K562 (cell line): ENCODE measurements around the gene JPT1. TPM values are rescaled to one million over a fixed set of nuclear protein-coding genes. Genes with fewer than 3 reads are reported as not detected.
A peak's percentile ranks its signal among the peaks of the same experiment; 100 is the strongest.

ENCODE experiments used
- BRCA1 ChIP-seq, 2 experiments: fragments of 450-650 bp in 1 of 2; sonication (generic) in 1 of 2; formaldehyde crosslinking in 1 of 2; IDR thresholded peaks; 2 replicates each; pipeline versions ENCODE4 v1.5.0 to v1.6.1; 2017 to 2020; ENCODE audit warnings: mild to moderate bottlenecking in 1 of 2, missing genetic modification reagents in 1 of 2
- CREB1 ChIP-seq, 2 experiments: sonication (generic) in 1 of 2; formaldehyde crosslinking in 1 of 2; IDR thresholded peaks; 2 replicates each; pipeline versions ENCODE4 v1.6.1 to v1.8.0; 2012 to 2022; ENCODE audit warnings: inconsistent platforms in 1 of 2, mild to moderate bottlenecking in 1 of 2, missing genetic modification reagents in 1 of 2, moderate library complexity in 1 of 2
- CREBBP ChIP-seq: IDR thresholded peaks from one replicate; pipeline ENCODE4 v1.6.1; 2012; ENCODE audit warnings: low read depth, mild to moderate bottlenecking, control low read depth, inconsistent platforms, low read length
- EHMT2 ChIP-seq: fragments of 450-650 bp; IDR thresholded peaks from 2 replicates; pipeline ENCODE4 v1.6.1; 2018; ENCODE audit warnings: antibody characterized with exemption
- FOSL1 ChIP-seq: fragments of 200-800 bp; sonication (Bioruptor generic); conservative IDR thresholded peaks from 2 replicates; pipeline ENCODE4 v1.6.1; 2016; ENCODE audit warnings: missing genetic modification characterization, missing compliant biosample characterization
- MYBL2 ChIP-seq, 2 experiments: fragments of 450-650 bp in 1 of 2; sonication (generic) in 1 of 2; formaldehyde crosslinking in 1 of 2; IDR thresholded peaks; 2 replicates each; pipeline versions ENCODE4 v1.6.1 to v1.8.1; 2017 to 2022; ENCODE audit warnings: borderline replicate concordance in 1 of 2, inconsistent platforms in 1 of 2, low read depth in 1 of 2, mild to moderate bottlenecking in 1 of 2, missing genetic modification reagents in 1 of 2, moderate library complexity in 1 of 2
- PPARD ChIP-seq: fragments of 250-450 bp; sonication (Bioruptor Pico); IDR thresholded peaks from 2 replicates; pipeline ENCODE4 v1.8.0; 2022; ENCODE audit warnings: inconsistent platforms, mild to moderate bottlenecking, moderate library complexity
- ZKSCAN3 ChIP-seq: fragments of 250-450 bp; sonication (Bioruptor Pico); IDR thresholded peaks from 2 replicates; pipeline ENCODE4 v1.4.0; 2020
- ZNF778 ChIP-seq: fragments of 450-650 bp; formaldehyde crosslinking; IDR thresholded peaks from 2 replicates; pipeline ENCODE4 v1.4.0; 2020; ENCODE audit warnings: mild to moderate bottlenecking, moderate library complexity
- polyA plus RNA-seq, 8 experiments: library from polyadenylated mRNA; depleted of rRNA in 4 of 8; stranded (reverse) in 5 of 8; unstranded in 3 of 8; fragments of >200 nt; fragmentation: Nextera tagmentation in 2 of 8; fragmentation: Illumina TruSeq in 1 of 8; extraction: Ambion mirVana in 2 of 8; extraction: Trizol in 1 of 8; gene quantifications; 2 replicates each; pipeline versions ENCODE4 v1.2.1 to v1.2.3, GENCODE V29; 2011 to 2014; ENCODE audit warnings: inconsistent platforms in 1 of 8, missing spikeins in 1 of 8
- total RNA-seq, 7 experiments: library from RNA; depleted of rRNA in 6 of 7; stranded (reverse); fragments of >200 nt in 6 of 7; fragmentation: Illumina TruSeq in 2 of 7; extraction: Trizol in 2 of 7; gene quantifications; 2 replicates each; pipeline versions ENCODE4 v1.2.1 to v1.2.3, GENCODE V29; 2011 to 2021; ENCODE audit warnings: low replicate concordance in 1 of 7
- TF ChIP-seq, protein P1 (sequence below), 2 experiments: fragments of 450-650 bp; IDR thresholded peaks; 2 replicates each; pipeline ENCODE4 v1.6.1; 2018; ENCODE audit warnings: mild to moderate bottlenecking in 2 of 2, low read depth in 1 of 2; ENCODE audit not compliant: partially characterized antibody in 2 of 2
- TF ChIP-seq, protein P2 (sequence below): fragments of 200-800 bp; sonication (Bioruptor generic); IDR thresholded peaks from 2 replicates; pipeline ENCODE4 v1.6.1; 2016; ENCODE audit warnings: missing genetic modification characterization, missing compliant biosample characterization

JPT1 gene
- total and polyA plus RNA-seq, 9 of the 15 experiments (the other 6 are each of a cell fraction or from before 2014, with no cell fraction given), result 56.7 to 292 (median 144) TPM

DNA sequence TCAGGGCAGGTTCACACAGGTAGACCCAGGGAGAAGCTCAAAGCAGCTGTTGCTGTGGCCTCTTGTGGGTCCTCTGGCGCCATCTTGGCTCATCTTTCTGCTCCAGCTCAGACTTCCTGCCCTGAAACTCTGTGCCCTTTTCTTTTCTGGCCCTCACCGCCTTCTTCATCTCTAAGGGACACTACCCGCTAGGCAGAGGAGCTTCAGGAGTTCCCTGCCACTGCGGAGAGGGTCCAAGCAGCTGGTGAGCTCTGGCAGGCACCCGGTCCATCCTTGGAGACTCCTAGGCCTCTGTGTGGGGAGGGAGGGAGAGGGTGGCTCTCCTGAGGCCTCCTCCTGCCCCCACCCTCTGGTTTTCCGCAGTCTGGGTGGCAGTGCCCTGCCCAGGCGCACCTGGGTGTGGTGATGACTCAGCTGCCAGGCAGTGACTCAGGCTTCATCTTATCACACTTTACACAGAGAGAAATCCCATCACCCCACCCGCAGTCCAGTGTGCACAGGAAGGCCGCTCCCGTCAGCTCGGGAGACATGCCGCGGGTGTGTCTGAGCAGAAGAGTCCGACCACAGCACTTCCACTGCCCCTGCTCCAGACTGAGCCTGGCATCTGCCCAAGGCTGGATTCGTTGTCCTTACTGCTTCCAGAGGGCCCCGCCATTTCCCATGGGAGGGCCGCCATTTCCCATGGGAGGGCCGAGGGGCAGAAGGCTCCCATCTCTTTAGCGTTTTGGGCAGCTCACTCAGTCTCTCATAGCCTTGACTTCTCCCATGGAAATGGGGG is 30.1 kb downstream of the JPT1 start (continued):
- TF ChIP-seq, protein P1, sequence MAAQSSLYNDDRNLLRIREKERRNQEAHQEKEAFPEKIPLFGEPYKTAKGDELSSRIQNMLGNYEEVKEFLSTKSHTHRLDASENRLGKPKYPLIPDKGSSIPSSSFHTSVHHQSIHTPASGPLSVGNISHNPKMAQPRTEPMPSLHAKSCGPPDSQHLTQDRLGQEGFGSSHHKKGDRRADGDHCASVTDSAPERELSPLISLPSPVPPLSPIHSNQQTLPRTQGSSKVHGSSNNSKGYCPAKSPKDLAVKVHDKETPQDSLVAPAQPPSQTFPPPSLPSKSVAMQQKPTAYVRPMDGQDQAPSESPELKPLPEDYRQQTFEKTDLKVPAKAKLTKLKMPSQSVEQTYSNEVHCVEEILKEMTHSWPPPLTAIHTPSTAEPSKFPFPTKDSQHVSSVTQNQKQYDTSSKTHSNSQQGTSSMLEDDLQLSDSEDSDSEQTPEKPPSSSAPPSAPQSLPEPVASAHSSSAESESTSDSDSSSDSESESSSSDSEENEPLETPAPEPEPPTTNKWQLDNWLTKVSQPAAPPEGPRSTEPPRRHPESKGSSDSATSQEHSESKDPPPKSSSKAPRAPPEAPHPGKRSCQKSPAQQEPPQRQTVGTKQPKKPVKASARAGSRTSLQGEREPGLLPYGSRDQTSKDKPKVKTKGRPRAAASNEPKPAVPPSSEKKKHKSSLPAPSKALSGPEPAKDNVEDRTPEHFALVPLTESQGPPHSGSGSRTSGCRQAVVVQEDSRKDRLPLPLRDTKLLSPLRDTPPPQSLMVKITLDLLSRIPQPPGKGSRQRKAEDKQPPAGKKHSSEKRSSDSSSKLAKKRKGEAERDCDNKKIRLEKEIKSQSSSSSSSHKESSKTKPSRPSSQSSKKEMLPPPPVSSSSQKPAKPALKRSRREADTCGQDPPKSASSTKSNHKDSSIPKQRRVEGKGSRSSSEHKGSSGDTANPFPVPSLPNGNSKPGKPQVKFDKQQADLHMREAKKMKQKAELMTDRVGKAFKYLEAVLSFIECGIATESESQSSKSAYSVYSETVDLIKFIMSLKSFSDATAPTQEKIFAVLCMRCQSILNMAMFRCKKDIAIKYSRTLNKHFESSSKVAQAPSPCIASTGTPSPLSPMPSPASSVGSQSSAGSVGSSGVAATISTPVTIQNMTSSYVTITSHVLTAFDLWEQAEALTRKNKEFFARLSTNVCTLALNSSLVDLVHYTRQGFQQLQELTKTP (IDR thresholded peaks at IDR 0.05; ENCODE audit: low read depth in 1 of 2, partially characterized antibody in 2 of 2), result no peak
- TF ChIP-seq PPARD (CRISPR knock-in tag), result no peak
- no peak for TF ChIP-seq BRCA1 (IDR thresholded peaks at IDR 0.05)
- no peak for TF ChIP-seq BRCA1 (CRISPR knock-in tag; IDR thresholded peaks at IDR 0.05)
- no peak for TF ChIP-seq MYBL2 (IDR thresholded peaks at IDR 0.05; ENCODE audit: low read depth)
- no peak for TF ChIP-seq MYBL2 (CRISPR knock-in tag; IDR thresholded peaks at IDR 0.05; ENCODE audit: borderline replicate concordance)
- TF ChIP-seq, protein P2, sequence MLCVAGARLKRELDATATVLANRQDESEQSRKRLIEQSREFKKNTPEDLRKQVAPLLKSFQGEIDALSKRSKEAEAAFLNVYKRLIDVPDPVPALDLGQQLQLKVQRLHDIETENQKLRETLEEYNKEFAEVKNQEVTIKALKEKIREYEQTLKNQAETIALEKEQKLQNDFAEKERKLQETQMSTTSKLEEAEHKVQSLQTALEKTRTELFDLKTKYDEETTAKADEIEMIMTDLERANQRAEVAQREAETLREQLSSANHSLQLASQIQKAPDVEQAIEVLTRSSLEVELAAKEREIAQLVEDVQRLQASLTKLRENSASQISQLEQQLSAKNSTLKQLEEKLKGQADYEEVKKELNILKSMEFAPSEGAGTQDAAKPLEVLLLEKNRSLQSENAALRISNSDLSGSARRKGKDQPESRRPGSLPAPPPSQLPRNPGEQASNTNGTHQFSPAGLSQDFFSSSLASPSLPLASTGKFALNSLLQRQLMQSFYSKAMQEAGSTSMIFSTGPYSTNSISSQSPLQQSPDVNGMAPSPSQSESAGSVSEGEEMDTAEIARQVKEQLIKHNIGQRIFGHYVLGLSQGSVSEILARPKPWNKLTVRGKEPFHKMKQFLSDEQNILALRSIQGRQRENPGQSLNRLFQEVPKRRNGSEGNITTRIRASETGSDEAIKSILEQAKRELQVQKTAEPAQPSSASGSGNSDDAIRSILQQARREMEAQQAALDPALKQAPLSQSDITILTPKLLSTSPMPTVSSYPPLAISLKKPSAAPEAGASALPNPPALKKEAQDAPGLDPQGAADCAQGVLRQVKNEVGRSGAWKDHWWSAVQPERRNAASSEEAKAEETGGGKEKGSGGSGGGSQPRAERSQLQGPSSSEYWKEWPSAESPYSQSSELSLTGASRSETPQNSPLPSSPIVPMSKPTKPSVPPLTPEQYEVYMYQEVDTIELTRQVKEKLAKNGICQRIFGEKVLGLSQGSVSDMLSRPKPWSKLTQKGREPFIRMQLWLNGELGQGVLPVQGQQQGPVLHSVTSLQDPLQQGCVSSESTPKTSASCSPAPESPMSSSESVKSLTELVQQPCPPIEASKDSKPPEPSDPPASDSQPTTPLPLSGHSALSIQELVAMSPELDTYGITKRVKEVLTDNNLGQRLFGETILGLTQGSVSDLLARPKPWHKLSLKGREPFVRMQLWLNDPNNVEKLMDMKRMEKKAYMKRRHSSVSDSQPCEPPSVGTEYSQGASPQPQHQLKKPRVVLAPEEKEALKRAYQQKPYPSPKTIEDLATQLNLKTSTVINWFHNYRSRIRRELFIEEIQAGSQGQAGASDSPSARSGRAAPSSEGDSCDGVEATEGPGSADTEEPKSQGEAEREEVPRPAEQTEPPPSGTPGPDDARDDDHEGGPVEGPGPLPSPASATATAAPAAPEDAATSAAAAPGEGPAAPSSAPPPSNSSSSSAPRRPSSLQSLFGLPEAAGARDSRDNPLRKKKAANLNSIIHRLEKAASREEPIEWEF (CRISPR knock-in tag), result peak; percentile 87
- no peak for TF ChIP-seq ZNF778 (CRISPR knock-in tag)
- peak; percentile 22; the same call in 1 of the 2 replicates for TF ChIP-seq EHMT2
- no peak for TF ChIP-seq ZKSCAN3 (CRISPR knock-in tag)
- peak; percentile 99 for TF ChIP-seq FOSL1 (tag)
- no peak for TF ChIP-seq CREBBP
- peak; percentile 47; the same call in 1 of the 2 replicates for TF ChIP-seq CREB1 (IDR thresholded peaks at IDR 0.05)
- no peak for TF ChIP-seq CREB1 (CRISPR knock-in tag; IDR thresholded peaks at IDR 0.05)
